Epithelial cell of proximal tubule (primary cell): ENCODE results near the gene PACRG. TPM values are rescaled to one million over a fixed set of nuclear protein-coding genes. Genes with fewer than 3 reads are reported as not detected.

Experiments used
- DNase-seq: peaks from one replicate; pipeline ENCODE4 v3.0.0-alpha.2; 2011; ENCODE audit warnings: low read depth
- H3K4me3 ChIP-seq: 2 replicates; pipeline ENCODE4 v1.5.1; 2011; ENCODE audit warnings: low read depth, mild to moderate bottlenecking, low read length
- total RNA-seq: library from RNA; depleted of rRNA; stranded (reverse); fragments of >200 nt; gene quantifications from 2 replicates; pipeline ENCODE4 v1.2.3, GENCODE V29; 2015
- TF ChIP-seq, protein P1 (sequence below): conservative IDR thresholded peaks from 2 replicates; pipeline ENCODE4 v1.5.1; 2012; ENCODE audit warnings: low read depth, mild to moderate bottlenecking, low read length

PACRG gene
- total RNA-seq, 1 donor from 2014 or later = 0.12 TPM

DNA sequence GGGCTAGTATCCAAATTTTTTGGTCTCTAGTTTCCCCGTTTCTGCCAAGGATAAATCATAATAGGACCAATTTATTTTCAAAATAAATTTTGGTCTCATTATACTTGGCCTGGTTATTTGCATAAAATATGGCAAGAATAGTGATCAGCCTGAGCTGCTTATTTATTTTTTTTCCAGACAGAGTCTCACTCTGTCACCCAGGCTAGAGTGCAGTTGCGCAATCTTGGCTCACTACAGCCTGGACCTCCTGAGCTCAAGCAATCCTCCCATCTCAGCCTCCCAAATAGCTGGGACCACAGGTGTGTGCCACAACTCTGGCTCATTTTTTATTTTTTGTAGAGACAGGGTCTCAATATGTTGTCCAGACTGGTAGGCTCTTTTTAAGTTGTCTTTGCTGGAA is 329.5 kb downstream of the PACRG start:
- DNase-seq = no peak
- no peak overlapping the region for H3K4me3 ChIP-seq
- TF ChIP-seq, protein P1, sequence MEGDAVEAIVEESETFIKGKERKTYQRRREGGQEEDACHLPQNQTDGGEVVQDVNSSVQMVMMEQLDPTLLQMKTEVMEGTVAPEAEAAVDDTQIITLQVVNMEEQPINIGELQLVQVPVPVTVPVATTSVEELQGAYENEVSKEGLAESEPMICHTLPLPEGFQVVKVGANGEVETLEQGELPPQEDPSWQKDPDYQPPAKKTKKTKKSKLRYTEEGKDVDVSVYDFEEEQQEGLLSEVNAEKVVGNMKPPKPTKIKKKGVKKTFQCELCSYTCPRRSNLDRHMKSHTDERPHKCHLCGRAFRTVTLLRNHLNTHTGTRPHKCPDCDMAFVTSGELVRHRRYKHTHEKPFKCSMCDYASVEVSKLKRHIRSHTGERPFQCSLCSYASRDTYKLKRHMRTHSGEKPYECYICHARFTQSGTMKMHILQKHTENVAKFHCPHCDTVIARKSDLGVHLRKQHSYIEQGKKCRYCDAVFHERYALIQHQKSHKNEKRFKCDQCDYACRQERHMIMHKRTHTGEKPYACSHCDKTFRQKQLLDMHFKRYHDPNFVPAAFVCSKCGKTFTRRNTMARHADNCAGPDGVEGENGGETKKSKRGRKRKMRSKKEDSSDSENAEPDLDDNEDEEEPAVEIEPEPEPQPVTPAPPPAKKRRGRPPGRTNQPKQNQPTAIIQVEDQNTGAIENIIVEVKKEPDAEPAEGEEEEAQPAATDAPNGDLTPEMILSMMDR = no peak

- no peak for DNase-seq
- TF ChIP-seq, protein P1 = no peak
- H3K4me3 ChIP-seq = no peak overlapping the region
Observed at GRCh38 chr6:163062790-163063189, 335.0 kb downstream of the PACRG start.

DNA sequence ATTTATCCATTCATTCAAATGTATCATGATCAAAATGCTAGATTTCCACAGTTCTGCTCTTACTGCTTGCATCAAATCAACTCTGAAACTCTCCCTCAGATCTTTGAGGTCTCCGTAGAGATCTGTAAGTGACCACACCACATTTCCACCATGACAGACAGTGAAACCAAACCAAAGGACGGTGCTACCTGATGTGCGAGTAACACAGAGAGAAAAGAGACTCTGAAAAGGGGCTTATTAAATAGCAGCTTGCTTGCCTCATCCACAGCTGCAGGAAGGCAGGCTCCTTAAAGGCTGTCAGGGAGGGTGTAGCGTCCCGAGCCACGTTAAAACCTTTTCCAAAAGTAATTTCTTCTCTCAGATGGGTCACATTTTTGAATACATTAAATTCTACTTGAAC is 335.8 kb downstream of the PACRG start:
- no peak for DNase-seq
- TF ChIP-seq, protein P1 = no peak
- H3K4me3 ChIP-seq = no peak overlapping the region

GRCh38 chr6:163064397-163064796 is 336.6 kb downstream of the PACRG start:
- no peak overlapping the region for H3K4me3 ChIP-seq
- DNase-seq = no peak
- TF ChIP-seq, protein P1 = no peak

- no peak for DNase-seq
- no peak overlapping the region for H3K4me3 ChIP-seq
- TF ChIP-seq, protein P1 = no peak
Observed at GRCh38 chr6:163066200-163066599, 338.4 kb downstream of the PACRG start.

GRCh38 chr6:163077134-163077533 is 349.4 kb downstream of the PACRG start:
- H3K4me3 ChIP-seq = no peak overlapping the region
- TF ChIP-seq, protein P1 = no peak
- DNase-seq = no peak

DNA sequence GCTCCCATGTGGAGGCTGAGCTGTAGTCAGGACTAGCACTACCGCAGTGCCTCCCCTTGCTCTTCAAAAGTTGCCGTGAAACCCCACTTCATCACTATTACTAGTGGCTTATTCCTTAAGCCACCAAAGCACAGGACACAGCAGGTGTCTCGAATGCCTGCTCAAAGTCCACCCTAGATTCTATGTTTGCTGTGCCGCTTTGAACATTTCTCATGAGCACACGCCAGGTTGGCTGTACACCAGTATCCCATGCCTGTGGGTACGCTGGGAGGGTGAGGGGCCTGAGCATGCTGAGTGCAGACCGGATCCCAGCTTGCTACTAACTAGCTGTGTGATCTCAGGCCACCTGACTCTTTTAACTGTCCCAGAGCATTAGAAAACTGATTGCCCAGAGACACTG is 350.9 kb downstream of the PACRG start:
- DNase-seq = no peak
- TF ChIP-seq, protein P1 = no peak
- H3K4me3 ChIP-seq = no peak overlapping the region
